ENCODE results near the gene CUX1.
A peak's percentile ranks its signal among the peaks of the same experiment; 100 is the strongest.
"Not testable (repeated sequence)": the region's sequence is repeated elsewhere in the genome, so short reads cannot be mapped to it uniquely, and the experiment has no call there.

The CUX1 gene

DNA sequence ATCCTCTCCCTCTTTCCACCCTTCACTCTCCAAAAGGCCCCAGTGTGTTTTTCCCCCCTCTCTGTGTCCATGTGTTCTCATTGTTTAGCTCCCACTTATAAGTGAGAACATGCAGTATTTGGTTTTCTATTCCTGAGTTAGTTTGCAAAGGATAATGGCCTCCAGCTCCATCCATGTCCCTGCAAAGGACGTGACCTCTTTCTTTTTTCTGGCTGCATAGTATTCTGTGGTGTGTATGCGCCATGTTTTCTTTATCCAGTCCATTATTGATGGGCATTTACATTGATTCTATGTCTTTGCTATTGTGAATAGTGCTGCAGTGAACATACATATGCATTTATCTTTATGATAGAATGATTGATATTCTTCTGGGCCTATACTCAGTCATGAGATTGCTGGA lies 31.9 kb downstream of the CUX1 start:
- not testable (repeated sequence) for DNase-seq (ENCODE audit: low read depth, low spot score)

DNA sequence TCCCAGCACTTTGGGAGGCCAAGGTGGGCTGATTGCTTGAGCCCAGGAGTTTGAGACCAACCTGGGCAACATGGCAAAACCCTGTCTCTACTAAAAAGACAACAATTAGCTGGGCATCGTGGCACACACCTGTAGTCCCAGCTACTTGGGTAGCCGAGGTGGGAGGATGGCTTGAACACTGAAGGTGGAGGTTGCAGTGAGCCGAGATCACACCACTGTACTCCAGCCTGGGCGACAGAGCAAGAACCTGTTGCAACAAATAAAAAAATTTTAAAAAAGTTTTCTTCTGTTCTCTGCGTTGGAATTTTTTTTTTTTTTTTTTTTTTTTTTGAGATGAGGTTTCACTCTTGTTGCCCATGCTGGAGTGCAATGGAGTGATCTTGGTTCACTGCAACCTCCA lies 34.9 kb downstream of the CUX1 start:
- not testable (repeated sequence) for DNase-seq (ENCODE audit: low read depth, low spot score)

GRCh38 chr7:101853684-101854083 lies 36.3 kb downstream of the CUX1 start:
- no peak for DNase-seq (ENCODE audit: low read depth, low spot score)

GRCh38 chr7:101854084-101854865 lies 36.8 kb downstream of the CUX1 start:
- no peak for DNase-seq (ENCODE audit: low read depth, low spot score)

DNA sequence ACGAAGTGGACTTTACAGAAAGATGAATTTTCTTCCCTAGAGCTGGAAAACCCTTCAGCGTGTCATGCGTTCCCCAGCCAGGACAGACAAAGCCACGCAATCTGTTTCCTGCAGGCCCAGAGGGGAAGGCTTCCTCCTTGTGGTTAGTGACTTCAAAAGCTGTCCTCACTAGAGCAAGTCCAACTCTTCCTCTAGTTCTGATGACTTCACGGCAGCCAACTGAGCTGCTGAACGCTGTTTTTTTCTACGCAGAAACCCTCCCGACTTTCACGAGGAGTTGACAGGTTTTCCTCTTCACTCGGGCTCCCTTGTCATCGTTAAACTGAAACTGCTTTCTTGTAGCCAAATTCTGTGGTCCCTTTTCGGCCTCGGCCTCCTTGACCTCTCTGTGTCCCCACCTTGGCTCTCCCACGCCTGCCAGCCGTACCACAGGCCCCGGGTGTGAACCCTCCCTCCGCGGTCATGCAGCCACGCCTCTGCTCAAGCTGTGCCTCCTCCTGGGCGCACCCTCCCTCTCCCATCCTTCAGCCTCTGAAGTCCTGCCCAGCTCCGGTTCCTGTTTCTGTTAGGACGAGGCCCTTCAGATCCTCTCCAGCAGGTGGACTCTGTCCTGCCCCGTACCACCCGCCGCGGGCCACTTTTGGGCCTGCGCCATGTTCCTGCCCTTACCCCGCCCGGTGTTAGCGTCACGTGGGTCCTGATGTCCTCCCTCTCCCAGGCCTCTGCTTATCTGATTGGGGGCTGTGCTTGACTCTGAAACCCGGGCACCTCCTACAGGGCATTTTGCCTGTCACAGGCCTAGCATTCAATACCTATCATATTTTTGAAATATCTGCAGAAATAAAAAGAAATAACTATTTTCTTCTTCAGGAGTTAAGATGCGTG lies 39.3 kb downstream of the CUX1 start:
- DNase-seq (ENCODE audit: low read depth, low spot score): peak; percentile 46

DNA sequence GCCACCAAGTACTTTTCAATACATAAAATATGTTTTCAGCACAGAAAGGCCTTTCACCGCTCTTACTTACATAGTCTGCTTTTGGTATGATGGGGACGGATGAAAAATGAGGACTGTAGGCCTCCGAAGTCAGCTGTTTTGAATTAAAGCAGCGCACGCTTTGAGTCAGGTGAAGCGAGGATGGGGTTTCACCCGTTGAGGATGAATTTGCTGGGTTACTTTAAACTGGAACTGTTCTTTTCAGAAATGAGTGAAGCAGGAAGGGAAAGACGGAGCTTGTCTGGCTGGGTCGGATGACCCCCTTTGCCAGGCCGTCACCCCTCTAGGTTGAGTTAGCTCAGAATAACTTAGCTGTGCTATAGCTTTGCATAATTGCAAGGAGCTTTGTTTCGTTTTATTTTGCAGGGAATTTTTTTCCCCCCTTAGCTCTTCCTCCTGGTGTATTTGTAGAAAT lies 40.0 kb downstream of the CUX1 start:
- DNase-seq (ENCODE audit: low read depth, low spot score): no peak

DNA sequence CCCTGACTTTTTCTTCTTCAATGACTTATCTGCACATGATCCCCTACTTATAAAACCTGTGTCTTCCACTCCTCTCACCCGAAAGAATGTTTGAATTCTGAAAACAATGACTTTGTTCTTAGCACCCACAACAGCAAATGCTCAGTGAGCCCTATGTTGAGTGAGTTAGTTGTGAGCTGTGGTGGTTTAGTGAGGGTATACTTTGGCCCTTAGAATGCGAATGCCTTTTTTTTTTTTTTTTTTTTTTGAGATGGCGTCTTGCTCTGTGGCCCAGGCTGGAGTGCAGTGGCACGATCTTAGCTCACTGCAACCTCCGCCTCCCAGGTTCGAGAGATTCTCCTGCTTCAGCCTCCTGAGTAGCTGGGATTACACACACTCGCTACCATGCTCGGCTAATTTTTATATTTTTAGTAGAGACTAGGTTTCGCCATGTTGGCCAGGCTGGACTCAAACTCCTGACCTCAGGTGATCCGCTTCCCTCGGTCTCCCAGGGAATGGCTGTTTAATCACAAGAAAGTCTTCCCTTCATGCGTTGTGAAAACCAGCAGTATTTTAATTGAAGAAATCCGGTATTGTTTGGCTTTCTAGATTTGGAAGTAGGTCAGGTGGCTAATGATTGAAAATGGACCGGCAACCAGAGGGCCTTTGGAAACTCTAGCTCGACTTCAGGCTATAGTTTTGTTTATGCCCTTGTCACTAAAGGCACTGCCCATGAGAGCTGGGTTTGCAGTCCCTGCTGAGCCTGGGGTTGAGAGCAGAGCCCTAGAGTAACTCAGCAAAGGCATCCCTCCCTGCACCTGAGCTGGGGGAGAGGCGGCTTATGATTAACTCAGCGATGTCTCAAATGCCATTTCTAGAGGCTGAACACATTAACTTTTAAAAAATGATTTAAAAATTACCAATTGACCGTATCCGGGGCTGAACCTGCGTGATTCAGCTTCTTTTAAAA lies 41.3 kb downstream of the CUX1 start:
- no peak for DNase-seq (ENCODE audit: low read depth, low spot score)

DNA sequence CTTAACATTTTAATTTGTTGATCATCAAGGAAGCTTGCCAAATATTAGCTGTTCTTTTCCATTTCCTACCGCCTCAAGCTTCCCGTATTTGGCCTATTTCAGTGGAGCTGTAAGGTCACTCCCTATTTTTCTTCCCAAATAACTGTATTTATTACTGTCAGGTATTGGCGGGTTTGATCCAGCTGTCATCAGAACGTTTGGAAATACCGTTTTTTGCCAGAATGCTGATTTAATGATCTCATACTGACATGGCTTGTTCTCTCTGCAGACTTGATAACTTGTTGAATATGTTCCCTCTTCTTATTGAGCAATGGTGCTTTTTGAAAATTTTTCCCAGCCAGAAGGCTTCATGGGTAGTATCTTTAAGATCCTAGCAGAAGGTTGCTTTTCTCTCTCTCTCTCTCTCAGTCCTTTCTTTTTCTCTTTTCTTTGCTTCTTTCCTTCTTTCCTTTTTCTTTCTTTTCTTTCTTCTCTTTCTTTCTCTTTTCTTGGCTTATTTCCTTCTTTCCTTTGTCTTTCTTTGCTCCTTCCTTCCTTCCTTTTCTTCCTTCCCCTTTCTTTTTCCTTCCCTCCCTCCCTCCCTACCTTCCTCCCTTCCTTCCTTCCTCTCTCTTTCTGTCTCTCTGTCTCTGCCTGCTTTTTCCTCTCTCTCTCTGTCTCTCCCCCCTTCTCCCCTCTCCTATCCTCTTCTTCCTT lies 42.1 kb downstream of the CUX1 start:
- DNase-seq (ENCODE audit: low read depth, low spot score): no peak

GRCh38 chr7:101860316-101861217 lies 43.1 kb downstream of the CUX1 start:
- no peak for DNase-seq (ENCODE audit: low read depth, low spot score)

DNA sequence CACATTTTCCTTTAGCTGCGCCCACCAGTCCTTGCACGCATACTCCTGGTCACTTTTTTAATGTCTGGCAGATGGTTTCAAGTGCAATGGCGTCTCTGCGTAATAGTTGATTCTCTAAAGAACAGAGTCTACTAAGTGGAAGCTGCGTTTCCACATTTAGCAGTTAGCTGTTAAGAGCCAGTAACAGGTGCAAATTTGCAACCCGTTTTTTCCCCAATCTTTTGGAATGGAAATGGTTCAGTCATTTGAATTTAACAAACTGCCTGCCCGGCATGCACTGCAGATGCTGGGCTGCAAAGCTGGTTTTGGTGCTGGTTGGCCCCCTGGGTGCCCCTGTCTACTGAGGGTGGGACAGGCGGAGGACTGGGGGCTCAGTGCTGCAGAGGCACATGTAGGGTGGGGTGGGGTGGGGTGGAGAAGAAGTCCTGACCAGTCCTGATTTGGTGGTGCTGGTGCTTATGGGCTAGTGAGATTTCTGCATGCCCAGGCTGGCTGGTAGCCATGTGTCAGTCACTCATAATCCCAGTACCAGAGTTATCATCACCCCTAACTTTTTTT lies 43.9 kb downstream of the CUX1 start:
- no peak for DNase-seq (ENCODE audit: low read depth, low spot score)

- no peak for DNase-seq (ENCODE audit: low read depth, low spot score)
Observed at GRCh38 chr7:101862280-101863220, 45.1 kb downstream of the CUX1 start.

GRCh38 chr7:101863598-101863997 lies 46.2 kb downstream of the CUX1 start:
- DNase-seq (ENCODE audit: low read depth, low spot score): no peak

DNA sequence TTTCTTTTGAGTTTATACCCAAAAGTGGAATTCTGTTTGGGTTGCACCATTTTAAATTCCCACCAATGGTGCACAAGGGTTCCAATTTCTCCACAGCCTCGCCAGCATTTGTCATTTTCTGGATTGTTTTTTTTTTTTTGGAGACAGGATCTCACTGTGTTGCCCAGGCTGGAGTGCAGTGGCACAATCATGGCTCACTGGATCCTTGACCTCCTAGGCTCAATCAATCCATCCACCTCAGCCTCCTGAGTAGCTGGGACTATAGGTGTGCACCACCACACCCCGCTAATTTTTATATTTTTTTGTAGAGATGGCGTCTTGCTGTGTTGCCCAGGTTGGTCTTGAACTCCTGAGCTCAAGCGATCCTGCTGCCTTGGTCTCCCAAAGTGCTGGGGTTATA lies 46.6 kb downstream of the CUX1 start:
- DNase-seq (ENCODE audit: low read depth, low spot score): no peak

DNA sequence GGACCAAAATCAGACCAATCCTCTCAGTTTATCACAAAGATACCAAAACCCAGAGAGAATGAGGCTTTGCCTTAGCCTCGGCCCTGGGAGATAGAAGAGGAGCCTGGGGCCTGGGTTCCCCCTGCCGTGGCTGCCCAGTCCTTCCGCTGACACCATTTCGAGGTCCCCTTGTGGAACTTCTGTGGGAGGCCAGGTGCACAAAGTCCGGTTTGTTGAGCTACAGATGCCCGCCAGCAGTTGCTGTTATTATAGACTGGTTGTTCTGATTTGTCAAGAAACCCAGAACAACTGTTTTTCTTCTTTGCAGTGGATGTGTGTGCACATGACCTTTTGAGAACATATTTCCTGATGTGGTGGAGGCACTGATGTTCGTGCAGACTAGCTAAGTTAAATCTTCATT lies 47.6 kb downstream of the CUX1 start:
- DNase-seq (ENCODE audit: low read depth, low spot score): no peak

DNA sequence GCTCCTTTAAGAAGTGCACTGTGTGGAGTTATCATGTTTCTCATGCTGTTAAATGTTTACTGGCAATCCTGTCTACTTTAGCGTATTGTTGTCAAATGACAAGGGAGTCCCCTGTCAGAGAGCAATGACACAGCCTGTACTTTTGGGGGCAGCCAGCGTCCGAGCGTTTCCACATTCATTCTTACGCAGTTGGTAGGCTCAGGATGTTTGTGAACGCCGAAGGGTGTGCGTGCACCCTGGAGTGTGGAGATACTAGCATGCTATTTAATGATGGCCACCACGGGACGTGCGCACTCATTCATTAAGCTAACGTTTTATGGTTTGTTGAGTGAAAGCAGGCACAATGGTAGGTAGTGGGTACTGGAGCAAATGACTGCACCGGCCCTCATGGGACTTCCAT lies 48.0 kb downstream of the CUX1 start:
- DNase-seq (ENCODE audit: low read depth, low spot score): no peak

DNA sequence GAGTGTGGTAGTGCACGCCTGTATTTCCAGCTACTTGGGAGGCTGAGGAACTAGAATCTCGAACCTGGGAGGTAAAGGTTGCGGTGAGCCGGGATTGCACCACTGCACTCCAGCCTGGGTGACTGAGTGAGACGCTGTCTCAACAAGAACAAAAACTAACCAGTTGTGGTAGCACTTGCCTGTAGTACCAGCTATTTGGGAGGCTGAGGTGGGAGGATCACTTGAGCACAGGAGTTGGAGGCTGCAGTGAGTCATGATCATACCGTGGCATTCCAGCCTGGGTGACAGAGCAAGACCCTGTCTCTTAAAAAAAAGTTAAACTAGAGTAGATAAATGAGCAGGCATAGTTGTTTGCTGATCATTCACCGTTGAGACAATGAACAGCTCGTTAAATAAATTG lies 48.9 kb downstream of the CUX1 start:
- DNase-seq (ENCODE audit: low read depth, low spot score): no peak

DNA sequence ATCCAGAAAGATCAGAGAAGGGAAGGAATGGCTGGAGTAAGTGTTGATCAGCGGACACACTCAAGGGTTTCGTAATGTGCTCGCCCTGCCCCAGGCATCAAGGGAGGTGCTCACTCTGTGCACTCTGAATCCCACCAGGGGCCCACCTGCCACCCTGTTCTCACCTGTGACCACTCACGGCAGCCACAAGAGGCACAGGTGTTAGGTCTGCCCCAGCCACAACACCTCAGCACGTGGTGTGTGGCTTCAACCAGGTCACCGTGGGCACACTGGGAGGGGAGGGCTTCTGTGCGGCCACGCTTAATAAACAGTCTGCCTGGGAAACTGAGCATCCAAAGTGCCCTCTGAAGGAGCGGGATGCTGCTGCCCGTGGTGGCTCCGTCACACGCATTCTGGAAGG lies 49.8 kb downstream of the CUX1 start:
- DNase-seq (ENCODE audit: low read depth, low spot score): no peak

DNA sequence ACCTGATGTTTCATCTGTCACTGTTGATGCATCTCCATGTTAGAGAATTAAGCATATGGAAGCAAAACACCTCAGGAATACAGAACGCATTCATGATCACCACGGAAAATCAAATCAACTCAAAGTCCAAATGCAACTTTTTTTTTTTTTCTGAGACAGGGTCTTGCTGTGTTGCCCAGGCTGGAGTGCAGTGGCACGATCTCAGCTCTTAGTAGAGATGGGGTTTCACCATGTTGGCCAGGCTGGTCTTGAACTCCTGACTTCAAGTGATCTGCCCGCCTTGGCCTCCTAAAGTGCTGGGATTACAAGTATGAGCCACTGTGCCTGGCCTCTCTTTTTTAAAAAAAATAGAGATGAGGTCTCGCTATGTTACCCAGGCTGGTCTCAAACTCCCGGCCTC lies 50.3 kb downstream of the CUX1 start:
- DNase-seq (ENCODE audit: low read depth, low spot score): not testable (repeated sequence)

All from activated CD4-positive, CD25-positive, alpha-beta regulatory T cell treated with anti-CD3 and anti-CD28 coated beads, Interleukin-2, amount 50 U/mL, for 16 hours (primary cell).